GM21447 (cell line): ENCODE data around the gene RETREG1.

Experiments
- ATAC-seq: cut with Tn5 transposase; IDR thresholded peaks from one replicate; pipeline ENCODE4 v1.9.1; 2021; ENCODE audit not compliant: unreplicated experiment

Gene RETREG1

DNA sequence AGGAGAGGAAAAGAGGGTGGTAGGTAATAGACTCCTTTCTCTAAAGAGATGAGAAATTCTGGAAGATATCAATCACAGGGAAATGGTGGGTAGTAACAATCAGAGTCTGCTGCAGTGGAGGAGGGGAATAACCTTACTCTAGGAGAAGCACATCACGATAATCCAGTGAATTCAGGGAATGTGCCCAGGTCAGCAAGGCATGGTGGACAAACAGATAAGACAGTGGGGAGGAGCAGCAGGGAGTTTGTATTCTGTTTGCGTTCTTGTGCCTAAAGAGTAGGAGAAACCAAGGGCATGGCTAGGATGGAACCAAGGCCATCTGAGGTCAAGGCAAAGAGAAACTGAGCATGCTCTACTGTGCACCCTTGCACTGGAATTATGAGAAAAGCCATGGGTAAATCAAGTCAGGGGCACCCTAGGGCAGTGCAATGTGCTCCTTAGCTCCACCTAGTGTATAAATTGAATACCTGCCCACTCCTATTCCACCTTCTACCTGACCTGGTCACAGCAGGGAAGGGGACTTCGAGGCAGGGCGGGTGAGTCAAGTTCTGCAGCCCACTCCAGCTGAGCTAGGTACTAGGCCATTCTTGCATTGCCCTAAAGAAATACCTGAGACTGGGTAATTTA lies 31.6 kb downstream of the RETREG1 start:
- no peak for ATAC-seq

DNA sequence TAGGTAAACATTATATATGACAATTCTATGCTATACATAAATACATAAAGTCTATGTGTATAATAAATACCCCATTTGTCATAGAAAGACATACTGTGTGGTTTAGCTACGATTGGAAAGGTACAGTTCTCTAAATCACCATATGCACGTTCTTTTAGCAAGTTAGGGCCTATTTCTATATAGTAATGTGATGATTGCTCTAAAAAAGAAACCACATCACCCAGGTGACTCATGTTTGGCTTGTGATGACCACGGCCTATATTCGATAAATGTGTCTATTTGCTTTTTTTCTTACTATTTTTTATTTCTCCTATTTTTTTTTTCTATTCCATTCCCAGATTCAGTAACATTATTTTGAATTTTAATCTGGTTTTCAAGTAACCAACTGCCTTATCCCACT lies 34.7 kb downstream of the RETREG1 start:
- no peak for ATAC-seq

DNA sequence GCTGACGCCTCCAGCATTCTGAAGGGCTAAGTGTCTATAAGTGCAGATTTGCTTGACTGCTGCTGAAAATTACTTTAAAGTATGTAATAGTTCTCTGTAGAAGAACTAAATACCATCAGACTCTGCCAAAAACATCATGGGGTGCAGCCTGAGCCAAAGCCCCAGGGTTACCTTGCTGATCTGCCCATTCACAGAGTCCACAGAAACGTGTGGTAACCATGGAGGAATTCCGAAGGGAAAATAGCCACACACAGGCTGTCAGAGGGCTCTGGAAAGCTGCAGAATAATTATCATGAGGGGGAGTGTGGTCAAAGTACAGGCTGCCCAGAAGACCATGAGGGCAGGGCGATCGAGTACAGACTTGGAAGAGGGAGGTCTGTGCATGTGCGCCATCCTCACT lies 36.4 kb downstream of the RETREG1 start:
- no peak for ATAC-seq

DNA sequence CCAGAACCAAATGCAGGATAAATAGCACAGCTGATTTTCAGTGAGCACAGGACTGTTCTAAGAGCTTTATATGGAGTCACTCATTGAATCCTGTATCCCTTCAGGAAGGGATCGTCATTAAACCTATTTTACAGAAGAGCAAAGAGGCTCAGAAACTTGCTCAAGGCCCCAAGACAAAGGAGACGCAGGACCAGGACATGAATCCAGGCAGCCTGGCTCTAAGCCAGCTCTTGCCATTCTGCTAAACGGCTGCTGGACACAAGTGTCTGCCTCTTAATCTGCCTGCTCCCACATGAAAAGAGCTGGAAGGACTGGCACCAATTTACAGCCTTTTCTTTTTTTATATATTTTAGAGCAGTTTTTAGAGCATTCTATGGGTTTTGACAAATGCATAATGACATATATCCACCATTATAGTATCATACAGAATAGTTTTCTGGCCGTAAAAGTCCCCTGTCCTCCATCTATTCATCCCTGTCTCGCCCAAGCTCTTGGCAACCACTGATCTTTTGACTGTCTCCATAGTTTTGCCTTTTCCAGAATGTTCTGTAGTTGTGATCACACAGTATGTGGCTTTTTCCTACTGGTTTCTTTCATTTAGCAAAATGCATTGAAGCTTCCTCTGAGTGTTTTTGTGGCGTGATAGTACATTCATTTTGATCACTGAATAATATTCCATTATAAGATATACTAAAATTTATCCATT lies 37.5 kb downstream of the RETREG1 start:
- no peak for ATAC-seq

DNA sequence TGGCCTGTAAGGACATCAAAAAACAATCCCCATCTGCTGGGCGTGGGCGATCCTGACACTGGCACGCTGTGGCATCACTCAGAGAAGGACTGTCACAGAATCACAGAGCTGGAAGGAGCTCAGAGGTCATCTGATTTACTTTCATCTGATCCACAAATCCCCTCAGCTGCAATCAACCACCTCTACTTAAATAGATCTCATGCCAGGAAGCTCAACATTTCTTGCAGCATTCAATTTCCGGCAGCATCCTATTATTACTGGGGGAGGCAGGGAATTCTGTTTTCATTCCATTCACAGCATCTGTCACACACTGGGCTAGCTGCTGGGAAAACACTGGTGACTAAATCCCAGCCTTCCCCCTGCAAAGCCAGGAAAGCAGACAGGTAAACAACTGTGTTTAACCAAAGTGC lies 38.3 kb downstream of the RETREG1 start:
- no peak for ATAC-seq

DNA sequence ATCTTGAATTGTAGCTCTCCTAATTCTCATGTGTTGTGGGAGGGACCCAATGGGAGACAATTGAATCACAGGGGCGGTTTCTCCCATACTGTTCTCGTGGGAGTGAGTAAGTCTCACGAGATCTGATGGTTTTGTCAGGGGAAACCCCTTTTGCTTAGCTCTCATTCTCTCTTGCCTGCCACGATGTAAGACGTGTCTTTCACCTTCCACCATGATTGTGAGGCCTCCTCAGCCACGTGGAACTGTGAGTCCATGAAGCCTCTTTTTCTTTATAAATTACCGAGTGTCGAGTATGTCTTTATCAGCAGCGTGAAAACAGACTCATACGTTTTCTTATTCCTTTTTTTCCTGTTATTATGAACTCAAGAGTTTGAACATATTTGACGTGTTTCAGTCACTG lies 39.1 kb downstream of the RETREG1 start:
- ATAC-seq = no peak

DNA sequence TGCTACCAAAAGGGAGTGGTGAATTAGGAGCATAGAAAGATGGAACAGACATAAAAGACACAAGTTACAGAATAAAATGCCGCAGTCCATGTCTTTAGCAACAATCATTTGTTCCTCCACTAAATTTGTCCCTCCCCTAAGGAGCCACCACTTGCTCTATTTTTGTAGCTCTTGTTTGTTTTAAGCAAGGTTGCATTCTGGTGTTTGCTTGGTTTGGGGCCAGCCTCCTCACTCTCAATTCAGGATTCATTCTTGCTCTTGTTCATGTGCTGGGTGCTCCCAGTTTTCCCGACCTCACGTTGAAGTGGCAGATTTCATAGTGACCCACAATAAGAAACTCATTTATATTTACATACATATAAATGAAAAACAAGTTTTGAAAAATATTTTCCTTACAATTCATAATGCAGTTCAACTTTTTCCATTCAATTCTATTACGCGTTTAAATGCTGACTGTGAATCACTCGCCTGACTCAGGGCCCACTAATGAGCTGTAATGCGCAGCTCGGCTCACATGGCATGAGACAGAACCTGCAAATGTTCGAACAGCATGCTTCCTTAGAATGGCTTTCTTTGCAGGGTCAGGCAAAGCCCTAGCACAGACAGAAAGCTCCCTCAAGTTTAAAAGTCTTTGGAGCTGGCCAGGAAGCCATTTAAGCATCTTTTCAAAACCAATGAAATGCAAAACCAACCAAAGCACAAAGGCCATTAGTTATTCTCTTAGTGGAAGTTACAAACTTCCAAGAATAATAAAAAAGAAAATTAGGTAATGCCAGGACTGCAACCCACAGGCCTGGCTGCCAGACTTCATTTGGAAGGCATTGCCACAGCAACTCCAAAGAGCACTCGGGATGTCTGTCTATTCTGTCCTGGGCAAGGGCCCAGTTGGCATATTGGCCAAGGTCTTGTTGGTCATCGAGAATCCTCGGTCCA lies 41.7 kb downstream of the RETREG1 start:
- ATAC-seq = no peak

DNA sequence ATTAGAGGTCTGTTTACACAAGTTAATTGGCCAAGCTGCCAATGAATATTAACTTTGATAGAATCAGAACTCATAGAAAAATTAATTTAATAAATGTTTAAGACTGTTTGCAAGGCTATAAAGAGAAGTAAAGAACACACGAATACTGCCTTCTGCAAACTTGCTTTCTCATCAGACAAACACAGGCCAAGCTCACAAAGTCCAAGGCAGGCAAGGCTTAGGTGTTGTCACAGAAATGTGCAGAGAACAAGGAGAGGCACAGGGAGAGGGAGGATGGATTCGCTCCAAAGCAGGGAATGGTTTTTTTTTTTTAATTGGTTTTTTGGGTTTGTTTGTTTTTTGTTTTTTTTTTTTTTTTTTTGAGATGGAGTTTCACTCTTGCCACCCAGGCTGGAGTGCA lies 43.4 kb downstream of the RETREG1 start:
- no peak for ATAC-seq

DNA sequence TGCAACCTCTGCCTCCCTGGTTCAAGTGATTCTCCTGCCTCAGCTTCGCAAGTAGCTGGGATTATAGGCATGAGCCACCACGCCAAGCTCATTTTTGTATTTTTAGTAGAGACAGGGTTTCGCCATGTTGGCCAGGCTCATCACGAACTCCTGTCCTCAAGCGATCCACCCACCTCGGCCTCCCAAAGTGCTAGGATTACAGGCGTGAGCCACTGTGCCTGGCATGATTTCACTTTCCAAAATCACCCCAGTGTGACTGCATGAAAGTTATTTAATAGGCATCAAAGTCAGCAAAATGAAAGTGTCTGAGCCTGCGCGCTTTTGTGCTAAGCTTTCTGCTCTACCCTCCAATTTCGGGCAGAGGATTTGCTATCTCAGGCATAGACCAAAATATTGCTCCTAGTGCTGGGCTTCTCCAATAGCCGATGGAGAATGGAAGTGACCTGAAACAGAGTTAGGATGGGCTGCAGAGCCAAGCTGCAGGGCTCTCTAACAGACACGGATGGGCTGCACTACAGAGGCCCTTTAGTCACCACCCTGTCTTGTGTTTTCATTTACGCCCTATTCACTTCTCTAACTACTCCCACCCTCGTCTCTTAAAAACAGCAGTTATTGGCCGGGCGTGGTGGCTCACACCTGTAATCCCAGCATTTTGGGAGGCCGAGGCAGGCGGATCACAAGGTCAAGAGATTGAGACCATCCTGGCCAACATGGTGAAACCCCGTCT lies 44.3 kb downstream of the RETREG1 start:
- no peak for ATAC-seq

DNA sequence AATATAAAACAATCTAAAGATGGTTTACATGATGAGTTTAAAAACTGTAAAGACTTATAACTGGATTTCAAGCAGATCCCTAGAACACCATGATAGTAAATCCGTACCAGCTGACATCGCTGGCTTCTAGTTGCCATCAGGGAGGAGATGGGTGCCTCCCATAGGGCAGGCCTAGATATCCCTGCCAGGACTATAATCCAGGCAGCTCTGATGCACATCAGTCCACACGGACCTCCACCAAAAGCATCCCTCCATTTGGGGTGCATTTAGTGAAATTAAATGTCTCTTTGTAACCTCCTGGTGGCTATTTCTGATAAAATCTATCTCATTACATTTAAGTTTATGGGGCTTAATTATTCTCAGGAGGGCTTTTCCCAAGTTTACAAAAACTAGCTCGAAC lies 45.8 kb downstream of the RETREG1 start:
- no peak for ATAC-seq

DNA sequence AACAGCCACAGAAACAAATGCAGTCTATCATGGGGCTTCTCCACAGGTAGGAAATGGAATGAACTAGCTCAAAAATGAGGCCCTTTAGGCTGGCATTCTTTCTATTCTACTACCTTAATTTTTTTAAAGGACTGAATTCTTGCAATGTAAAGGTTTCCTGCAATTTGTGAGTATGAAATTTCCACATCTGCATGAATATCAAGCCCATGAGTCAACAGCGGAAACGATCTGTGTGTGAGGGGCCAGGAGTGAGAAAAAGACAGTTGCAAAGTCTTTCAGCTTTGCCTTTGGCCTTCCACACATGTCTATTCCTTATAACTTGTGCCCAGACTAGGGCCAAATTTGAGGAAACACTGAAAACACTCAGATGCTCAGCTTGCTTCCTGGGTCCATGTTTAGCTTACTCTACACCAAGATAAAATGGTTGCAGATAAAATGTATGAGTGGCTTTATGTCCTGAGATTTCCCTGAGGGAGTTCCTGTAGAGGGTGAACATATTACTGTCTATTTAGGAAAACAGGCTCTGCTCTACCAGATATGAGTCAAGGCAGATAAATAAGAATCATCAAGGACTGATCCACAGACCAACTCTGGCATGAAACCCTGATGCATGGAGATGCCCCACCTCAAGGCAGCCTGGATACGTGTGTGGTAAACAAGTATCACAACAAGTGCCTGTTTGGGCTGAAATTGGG lies 46.5 kb downstream of the RETREG1 start:
- no peak for ATAC-seq

DNA sequence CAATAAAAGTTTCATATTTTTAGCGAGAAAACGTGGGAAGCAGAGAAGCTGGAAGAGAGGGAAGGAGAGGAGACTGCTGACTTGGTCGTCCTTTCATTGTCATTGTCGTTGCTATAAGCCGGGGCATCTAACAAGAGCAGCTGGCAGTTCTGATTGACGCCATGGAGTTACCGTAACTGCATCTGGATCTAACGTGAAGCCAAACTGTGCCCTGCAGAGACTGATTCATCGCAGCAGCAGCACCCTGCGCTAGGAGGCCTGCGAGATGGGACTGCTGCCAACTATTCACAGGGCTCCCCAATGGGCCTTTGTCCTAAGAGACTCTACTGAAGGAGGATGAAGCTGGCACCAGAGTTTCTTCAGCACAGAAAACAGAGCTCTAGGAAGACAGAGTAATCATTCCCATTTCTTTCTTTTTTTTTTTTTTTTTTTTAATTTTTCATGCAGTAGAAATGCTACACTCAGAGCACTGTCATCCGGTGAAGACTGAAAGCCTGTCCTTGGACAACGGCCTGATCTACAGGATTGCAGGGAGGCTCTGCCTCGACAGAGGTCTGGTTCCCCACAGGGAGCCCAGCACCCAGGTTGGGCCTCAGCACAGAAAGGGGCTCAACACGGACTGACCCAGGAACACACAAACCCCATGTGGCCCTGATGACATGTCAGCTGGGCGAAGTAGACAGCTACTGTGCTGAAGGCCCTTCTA lies 47.8 kb downstream of the RETREG1 start:
- no peak for ATAC-seq

DNA sequence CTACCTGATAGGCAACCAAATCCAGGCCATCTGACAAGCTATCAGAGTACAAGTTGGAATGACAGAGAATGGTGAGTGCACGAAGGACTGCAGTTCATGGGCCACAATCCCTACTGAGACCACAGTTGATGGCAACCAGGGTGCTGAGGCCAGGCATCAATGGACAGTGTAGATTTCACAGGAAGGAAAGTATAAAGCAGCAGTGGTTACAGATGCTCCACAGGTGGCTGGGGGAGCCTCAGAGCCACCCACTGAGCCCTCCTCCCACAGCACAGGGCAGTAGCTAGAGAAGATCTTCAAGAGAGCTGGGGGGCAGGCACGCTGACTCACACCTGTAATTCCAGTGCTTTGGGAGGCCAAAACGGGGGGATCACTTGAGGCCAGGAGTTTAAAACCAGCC lies 49.4 kb downstream of the RETREG1 start:
- ATAC-seq = no peak

DNA sequence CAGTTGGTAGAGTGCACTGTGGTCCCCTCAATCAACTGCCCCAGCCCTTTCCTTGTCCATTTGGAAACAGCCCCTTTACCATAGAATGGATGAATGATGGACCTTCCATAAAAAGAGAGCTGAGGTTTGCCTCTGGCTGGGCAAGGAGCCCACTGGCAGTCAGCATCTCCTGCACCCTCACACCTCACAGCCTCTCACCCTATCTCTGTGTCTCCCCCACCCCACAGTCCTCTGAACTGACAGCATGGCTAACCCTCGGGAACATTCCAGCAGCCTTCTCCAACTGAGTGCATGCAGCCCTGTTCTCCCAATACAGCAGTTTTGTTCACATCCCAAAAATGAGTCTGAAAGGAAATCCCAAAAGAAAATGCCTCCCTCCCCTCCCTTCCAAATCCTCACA lies 51.7 kb downstream of the RETREG1 start:
- no peak for ATAC-seq

DNA sequence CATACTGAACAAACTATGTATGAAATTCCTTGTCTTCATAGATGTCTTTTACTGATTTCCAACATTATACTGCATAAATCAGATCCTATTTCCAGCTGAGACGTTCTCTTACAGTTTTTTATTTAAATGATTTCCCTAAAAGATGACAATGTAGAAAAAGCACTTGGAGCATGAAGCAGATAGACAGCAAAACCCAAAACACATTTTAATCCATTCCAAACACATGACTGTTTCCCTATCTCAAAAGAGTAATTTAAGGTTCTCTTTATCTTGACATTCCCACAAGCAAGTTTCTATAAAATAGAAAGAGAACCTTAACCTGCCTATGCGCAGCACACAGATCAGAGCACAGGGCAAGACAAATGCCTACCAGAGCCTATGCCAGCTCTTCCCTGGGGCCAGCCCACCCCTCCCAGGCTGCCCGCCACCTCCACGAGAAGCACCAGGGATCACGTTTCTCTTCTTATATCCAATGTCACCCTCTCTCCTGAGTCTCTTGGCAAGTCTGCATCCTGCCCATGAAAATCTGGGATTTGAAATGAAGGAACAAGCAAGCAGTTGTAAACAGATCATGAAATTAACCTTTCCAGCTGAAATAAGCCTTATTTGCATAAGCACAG lies 52.4 kb downstream of the RETREG1 start:
- ATAC-seq = no peak

DNA sequence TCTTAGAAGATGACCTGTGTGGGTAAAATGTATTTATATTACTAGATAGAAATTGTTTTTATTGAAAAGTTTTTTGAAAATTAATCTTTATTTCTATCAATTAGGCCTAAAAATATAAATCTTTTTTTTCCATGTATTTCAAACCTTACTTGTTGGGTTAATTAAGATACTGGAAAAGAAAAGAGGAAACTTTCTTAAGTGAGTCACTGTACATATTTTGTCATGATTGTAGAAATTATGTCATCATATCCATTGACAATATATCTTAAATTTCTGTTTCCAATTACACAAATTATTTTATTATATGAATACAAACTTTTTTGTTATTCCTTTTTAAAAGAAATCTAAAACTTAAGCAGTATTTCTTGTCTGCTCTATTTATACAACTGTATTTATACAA lies 53.1 kb downstream of the RETREG1 start:
- ATAC-seq = no peak

DNA sequence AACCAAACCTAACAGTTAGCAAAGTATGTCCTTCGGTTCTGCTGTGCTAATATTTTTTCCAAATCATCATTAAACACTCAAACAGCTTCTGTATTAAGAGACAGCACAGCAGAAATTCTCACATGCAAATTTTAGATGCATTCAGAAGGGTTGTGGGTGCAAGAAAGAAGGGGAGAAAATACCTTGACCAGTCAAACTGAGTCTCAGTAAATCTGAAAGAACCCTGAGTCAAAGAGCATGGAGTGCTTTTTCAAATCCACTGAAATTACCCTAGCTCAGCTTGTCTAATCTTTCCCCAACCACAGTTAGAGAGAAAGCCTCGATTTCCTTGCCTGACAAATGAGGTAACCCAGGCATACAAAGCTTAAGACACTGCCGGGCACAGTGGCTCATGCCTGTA lies 55.1 kb downstream of the RETREG1 start:
- ATAC-seq = no peak

DNA sequence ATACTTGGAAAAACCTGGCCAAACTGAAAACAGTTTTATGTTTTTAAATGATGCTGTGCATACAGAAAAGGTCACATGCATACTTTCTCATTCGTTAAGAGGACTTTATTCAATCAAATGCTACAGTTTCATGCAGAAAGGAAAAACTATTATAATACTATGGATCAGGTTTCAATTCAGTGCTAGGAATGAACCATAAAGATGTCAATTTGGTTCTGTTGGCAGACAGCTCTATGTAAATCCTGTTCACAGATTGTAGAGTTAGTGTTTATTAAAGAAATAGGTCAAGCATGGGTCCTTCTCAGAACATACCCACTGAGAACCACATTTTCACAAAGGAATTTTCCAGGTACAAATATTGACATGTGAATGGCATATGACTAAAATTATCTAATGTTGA lies 57.1 kb downstream of the RETREG1 start:
- ATAC-seq = no peak

DNA sequence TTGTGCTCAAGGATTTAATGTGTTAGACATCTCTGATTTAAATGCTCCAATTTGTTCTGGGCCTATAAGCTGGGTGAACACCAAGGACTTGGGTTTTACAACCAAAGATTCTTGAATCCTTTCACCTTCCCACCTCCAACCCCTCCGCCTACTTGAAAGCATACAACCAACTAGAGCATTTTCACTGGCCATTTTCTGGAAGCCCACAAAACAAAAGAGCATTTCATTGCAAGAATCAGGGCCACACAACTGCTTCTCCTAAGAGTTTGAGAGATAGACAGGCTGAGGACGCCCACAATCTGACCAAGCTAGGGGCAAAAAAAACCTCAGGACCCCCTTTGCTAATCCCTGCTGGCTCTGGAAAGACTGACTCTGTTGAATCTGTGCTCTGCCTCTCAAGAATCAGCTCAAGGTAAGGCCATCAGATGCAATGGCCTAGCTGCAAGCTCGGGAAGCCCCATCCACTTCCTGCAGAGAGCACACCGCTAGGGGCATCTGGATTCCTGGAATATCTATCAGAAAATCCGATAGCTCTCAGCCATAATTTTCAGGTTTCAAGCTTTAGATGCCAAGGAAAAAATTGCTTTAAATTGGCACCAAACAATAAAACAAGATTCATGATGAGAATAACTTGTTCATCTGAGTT lies 57.7 kb downstream of the RETREG1 start:
- no peak for ATAC-seq
